Large intestine (tissue), 3 donors: ENCODE data around the gene TM2D3. TPM values are rescaled to one million over a fixed set of nuclear protein-coding genes. Genes with fewer than 3 reads are reported as not detected.

Source experiments
- DNase-seq, 2 donors: peaks; one replicate each; pipeline versions ENCODE4 v3.0.0 to v3.0.0-alpha.2; 2013
- H3K27ac ChIP-seq: one replicate; pipeline ENCODE4 v1.5.1; 2013; ENCODE audit warnings: low read length
- H3K27me3 ChIP-seq: 2 replicates; pipeline ENCODE4 v1.6.1; 2013; ENCODE audit warnings: low read length; ENCODE audit not compliant: control insufficient read depth, insufficient read depth
- H3K36me3 ChIP-seq: 2 replicates; pipeline ENCODE4 v1.6.1; 2013; ENCODE audit warnings: low read length; ENCODE audit not compliant: control insufficient read depth, insufficient read depth
- H3K4me1 ChIP-seq: one replicate; pipeline ENCODE4 v1.6.1; 2013; ENCODE audit warnings: low read length; ENCODE audit not compliant: control insufficient read depth, insufficient read depth
- H3K4me3 ChIP-seq: one replicate; pipeline ENCODE4 v1.5.1; 2013; ENCODE audit warnings: low read length
- H3K9me3 ChIP-seq: one replicate; pipeline ENCODE4 v1.6.1; 2013; ENCODE audit warnings: mild to moderate bottlenecking, low read depth, low read length, moderate library complexity; ENCODE audit not compliant: control insufficient read depth
- WGBS: methylation state at CpG from one replicate; pipeline ENCODE4 v1.1.5; 2013; ENCODE audit warnings: low lambda C conversion rate; ENCODE audit not compliant: insufficient coverage; 5-methylcytosine and 5-hydroxymethylcytosine counted together
- polyA plus RNA-seq: library from polyadenylated mRNA; unstranded; fragments of 120-200 nt; gene quantifications from one replicate; pipeline ENCODE4 v1.2.1, GENCODE V29; 2013

The TM2D3 gene
- polyA plus RNA-seq, 1 donor, result 49.5 TPM

GRCh38 chr15:101610611-101611000, 41.6 kb downstream of the TM2D3 start:
- H3K4me1 ChIP-seq, result peaks cover 16% of the 10 kb centered on the region
- no peaks in the 10 kb centered on the region for H3K36me3 ChIP-seq
- no peak overlapping the region for H3K27ac ChIP-seq
- no CpG with 5 or more reads among the region's 8 CpGs for WGBS
- no peak for DNase-seq
- H3K4me3 ChIP-seq, result no peak overlapping the region
- H3K9me3 ChIP-seq, result no peaks in the 10 kb centered on the region
- no peaks in the 10 kb centered on the region for H3K27me3 ChIP-seq

GRCh38 chr15:101609742-101610610, 42.2 kb downstream of the TM2D3 start:
- Histone ChIP-seq H3K27ac (no peak overlapping the region), H3K36me3 (no peaks in the 10 kb centered on the region), H3K4me3 (no peak overlapping the region), H3K4me1 (peaks cover 13% of the 10 kb centered on the region), H3K27me3 (no peaks in the 10 kb centered on the region), H3K9me3 (no peaks in the 10 kb centered on the region)
- no CpG with 5 or more reads among the region's 23 CpGs for WGBS
- DNase-seq, result no peak

GRCh38 chr15:101608201-101608600, 44.0 kb downstream of the TM2D3 start:
- H3K4me1 ChIP-seq, result peaks cover 7% of the 10 kb centered on the region
- no peaks in the 10 kb centered on the region for H3K36me3 ChIP-seq
- no CpG with 5 or more reads among the region's 9 CpGs for WGBS
- no peaks in the 10 kb centered on the region for H3K9me3 ChIP-seq
- no peak overlapping the region for H3K4me3 ChIP-seq
- no peak for DNase-seq
- H3K27me3 ChIP-seq, result no peaks in the 10 kb centered on the region
- no peak overlapping the region for H3K27ac ChIP-seq

GRCh38 chr15:101607108-101607507, 45.1 kb downstream of the TM2D3 start:
- Histone ChIP-seq H3K27me3 (no peaks in the 10 kb centered on the region), H3K36me3 (no peaks in the 10 kb centered on the region), H3K9me3 (no peaks in the 10 kb centered on the region), H3K27ac (no peak overlapping the region), H3K4me3 (no peak overlapping the region), H3K4me1 (no peaks in the 10 kb centered on the region)
- DNase-seq, result no peak
- WGBS, result 100% methylated on average over 1 of the region's 2 CpGs

GRCh38 chr15:101604124-101604874, 47.9 kb downstream of the TM2D3 start:
- Histone ChIP-seq H3K4me3 (no peak overlapping the region), H3K4me1 (no peaks in the 10 kb centered on the region), H3K27ac (no peak overlapping the region), H3K36me3 (no peaks in the 10 kb centered on the region), H3K27me3 (no peaks in the 10 kb centered on the region), H3K9me3 (no peaks in the 10 kb centered on the region)
- 84% methylated on average over 2 of the region's 4 CpGs for WGBS
- DNase-seq, result no peak

- WGBS, result no CpG with 5 or more reads among the region's 6 CpGs
- Histone ChIP-seq H3K4me1 (no peaks in the 10 kb centered on the region), H3K4me3 (no peak overlapping the region), H3K36me3 (no peaks in the 10 kb centered on the region), H3K27ac (no peak overlapping the region), H3K27me3 (no peaks in the 10 kb centered on the region), H3K9me3 (no peaks in the 10 kb centered on the region)
- DNase-seq, result no peak
These were observed 49.4 kb downstream of the TM2D3 start for GRCh38 chr15:101602801-101603200.

- no peak overlapping the region for H3K27ac ChIP-seq
- no peaks in the 10 kb centered on the region for H3K27me3 ChIP-seq
- H3K4me3 ChIP-seq, result no peak overlapping the region
- no CpG with 5 or more reads among the region's 4 CpGs for WGBS
- H3K9me3 ChIP-seq, result no peaks in the 10 kb centered on the region
- no peaks in the 10 kb centered on the region for H3K4me1 ChIP-seq
- no peaks in the 10 kb centered on the region for H3K36me3 ChIP-seq
- peak; percentile 54 to 64 for DNase-seq
These were observed 52.1 kb downstream of the TM2D3 start for GRCh38 chr15:101600035-101600434.

GRCh38 chr15:101599091-101599490, 53.1 kb downstream of the TM2D3 start:
- Histone ChIP-seq H3K36me3 (no peaks in the 10 kb centered on the region), H3K27ac (no peak overlapping the region), H3K9me3 (no peaks in the 10 kb centered on the region), H3K4me3 (no peak overlapping the region), H3K4me1 (no peaks in the 10 kb centered on the region), H3K27me3 (no peaks in the 10 kb centered on the region)
- WGBS, result 79% methylated on average over 1 of the region's 3 CpGs
- no peak for DNase-seq

GRCh38 chr15:101597360-101597928, 54.7 kb downstream of the TM2D3 start:
- Histone ChIP-seq H3K4me1 (no peaks in the 10 kb centered on the region), H3K27ac (no peak overlapping the region), H3K9me3 (no peaks in the 10 kb centered on the region), H3K4me3 (no peak overlapping the region), H3K36me3 (no peaks in the 10 kb centered on the region), H3K27me3 (no peaks in the 10 kb centered on the region)
- WGBS, result 60% methylated on average over 1 of the region's 6 CpGs
- no peak for DNase-seq

- WGBS, result 100% methylated on average over 1 of the region's 1 CpG
- no peaks in the 10 kb centered on the region for H3K4me1 ChIP-seq
- DNase-seq, result no peak
- no peak overlapping the region for H3K27ac ChIP-seq
- no peaks in the 10 kb centered on the region for H3K27me3 ChIP-seq
- H3K4me3 ChIP-seq, result no peak overlapping the region
- H3K36me3 ChIP-seq, result no peaks in the 10 kb centered on the region
- H3K9me3 ChIP-seq, result no peaks in the 10 kb centered on the region
These were observed 55.5 kb downstream of the TM2D3 start for GRCh38 chr15:101596633-101597032.
